Inferior parietal cortex (tissue), 1 donor: ENCODE results near the gene PCMT1.

Experiments used
- DNase-seq: peaks from one replicate; pipeline ENCODE4 v3.0.0-alpha.2; 2016; ENCODE audit errors: extremely low spot score

PCMT1 gene

DNA sequence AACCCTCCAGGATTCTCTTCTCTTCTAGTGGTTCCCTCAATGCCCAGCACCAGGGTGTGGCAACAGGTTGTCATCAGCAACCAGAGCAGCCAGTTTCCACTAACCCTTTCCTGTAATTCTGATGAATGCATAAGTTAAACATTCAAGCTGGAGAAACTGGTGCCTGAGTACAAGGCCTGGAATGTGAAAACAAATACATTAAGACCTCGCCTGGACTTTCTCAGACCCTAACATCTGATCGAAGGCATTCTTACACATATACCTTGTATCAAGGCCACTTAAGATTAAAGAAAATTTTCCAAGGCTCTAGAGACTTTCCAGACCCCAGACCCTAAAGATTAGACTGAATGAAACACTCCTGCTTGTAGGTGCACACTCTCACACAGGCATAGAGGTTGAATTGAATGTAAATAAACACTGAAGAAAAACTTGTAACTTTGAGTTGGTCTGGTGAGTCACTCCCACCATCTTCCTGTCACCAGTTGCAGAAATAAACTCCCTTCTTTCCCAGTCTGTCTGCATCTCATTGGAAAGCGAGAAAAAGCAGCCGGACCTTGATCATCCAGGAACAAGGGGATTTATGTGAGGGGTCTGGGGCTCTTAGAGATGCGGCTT is 105.6 kb downstream of the PCMT1 start:
- DNase-seq, result no peak

DNA sequence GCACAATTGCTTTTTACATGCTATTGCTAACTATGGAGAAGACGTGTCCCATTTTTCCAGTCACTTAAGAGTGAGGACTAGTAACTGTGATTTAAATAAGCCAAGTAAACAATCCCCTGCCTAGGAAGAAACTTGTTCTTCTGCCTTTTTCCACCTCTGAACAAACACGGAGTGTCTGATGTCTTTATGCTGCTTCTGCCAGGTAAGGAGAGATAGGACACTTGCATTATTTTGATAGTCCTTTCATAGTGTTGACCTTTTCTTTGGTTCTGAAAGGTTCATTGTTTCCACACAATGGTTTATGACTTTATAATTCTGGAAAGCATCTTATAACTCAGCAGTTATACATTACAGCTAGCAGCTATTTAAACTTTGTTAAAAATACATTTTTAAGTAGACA is 106.2 kb downstream of the PCMT1 start:
- no peak for DNase-seq

DNA sequence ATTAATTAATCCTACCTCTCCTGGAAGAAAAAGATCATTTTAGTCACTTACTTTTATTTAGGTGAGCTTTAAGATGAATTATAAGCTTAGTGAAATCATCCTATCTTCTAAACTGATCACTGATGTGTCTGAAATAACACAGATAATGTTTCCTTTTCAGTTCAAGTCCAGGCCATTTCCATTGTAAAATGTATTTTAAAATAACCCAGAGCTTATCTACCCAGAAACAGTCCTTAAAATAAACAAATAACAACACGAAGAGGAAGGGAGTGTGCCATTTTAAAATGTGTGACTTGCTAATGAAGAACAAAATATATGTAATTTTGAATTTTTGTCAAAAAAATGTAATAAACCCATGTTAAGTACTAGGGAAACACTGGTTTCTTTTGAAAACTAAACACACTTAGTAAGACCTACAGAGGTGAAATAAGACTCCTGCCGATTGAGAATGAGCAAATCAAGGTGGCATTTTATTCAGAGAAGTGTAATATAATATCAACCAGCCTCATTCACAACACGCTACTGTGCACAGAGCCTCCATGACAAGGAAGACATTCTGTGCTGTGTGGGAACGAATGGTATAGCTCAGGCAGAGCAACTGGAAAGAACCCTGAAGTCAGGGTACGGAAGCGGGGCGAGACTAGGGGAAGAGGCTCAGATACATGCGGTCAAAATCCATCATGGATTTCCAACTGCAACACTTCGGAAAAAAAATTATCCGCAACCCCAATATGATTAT is 106.9 kb downstream of the PCMT1 start:
- no peak for DNase-seq

DNA sequence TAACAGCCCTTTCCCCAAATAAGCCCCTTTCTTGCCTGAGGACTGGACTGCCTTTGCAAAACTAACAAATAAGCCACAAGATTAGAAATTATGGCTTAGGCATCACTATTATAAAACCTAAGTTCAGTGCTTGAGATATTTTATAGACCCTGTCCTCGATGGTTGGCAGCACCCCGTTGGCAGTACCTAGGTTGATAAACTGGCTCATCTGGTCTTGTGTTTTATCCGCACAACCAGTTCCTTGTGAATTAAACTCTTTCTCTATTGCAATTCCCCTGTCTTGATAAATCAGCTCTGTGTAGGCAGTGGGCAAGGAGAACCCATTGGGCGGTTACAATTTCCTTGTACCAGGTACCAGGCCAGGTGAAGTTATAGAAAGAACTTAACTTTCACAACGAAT is 108.0 kb downstream of the PCMT1 start:
- no peak for DNase-seq

DNA sequence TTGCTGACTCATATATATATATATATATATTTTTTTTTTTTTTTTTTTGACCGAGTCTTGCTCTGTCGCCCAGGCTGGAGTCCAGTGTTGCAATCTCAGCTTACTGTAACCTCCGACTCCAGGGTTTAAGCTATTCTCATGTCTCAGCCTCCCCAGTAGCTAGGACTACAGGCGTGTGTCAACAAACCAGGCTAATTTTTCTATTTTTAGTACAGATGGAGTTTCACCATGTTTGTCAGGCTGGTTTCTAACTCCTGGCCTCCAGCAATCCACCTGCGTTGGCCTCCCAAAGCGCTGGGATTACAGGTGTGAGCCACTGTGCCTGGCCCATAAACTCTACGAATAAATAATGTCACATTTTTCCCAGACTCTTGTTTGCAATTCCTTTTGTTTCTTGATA is 109.8 kb downstream of the PCMT1 start:
- no peak for DNase-seq

DNA sequence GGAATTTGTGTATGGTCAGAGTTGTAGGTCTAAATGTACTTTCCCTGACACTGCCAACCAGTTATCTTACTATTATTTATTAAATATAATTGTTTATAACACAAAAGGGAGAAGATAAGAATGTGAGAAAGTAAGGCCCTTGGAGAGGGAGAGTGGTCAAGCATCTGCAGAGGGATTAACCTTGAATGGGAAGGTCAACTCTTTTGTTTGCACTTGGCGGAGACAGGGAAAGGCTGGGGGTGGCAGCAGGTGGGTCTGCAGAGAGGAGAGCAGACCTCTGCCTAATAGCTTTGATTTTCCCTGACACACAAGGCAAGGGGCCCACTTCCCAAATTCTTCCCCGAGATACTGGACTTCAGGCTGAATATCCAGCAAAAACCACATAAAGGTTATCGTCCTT is 110.4 kb downstream of the PCMT1 start:
- DNase-seq, result no peak

DNA sequence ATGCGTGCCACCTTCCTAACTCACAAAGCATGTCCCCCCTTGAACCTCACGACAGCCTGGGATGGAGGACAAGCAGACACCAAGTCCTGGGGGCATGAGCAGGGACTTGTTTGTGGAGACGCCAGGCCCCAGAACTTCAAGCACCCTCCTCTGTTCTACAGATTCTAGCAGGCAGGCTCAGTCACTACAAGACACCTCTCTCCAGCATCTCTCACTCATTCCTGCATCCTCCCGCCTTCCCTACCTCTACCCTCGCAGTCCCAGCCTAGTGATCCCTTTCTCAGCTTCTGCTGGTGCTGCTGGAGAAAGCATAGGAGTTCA is 110.9 kb downstream of the PCMT1 start:
- DNase-seq, result no peak
